ENCODE results near the gene WDR33.

Gene WDR33

DNA sequence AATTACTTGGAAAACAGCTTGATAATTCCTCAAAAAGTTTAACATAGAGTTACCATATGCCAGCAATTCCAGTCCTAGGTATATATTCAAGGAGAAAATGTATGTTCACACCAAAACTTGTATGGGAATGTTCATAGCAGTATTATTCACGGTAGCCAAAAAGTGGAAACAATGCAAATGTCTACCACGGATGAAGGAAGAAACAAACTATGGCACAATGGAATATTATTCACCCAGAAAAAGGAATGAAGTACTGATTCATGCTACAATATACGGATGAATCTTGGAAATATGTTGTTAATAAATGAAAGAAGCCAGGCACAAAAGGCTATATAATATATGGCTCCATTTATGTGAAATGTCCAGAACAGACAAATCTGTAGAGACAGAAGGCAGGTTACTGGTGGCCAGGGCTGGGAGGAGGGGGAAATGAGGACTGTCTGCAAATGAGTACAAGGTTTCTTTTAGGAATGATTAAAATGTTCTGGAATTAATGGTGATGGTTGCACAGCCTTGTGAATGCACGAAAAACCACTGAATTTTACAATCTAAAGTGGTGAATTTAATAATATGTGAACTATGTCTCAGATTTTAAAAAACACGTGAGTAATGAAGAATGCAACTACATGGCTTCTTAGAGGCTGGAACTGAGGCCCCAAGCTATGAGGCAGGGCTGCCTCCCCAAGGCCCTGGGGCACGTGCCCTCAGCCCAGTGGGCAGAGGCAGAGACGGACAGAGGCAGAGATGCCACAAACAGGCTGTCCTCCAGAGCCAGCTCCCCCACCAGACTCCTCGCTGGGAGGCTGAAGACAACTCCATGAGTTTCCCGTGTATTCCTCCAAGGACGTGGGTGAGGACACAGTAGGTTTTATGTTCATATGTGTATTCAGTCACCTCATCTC, 140.7 kb downstream of the WDR33 start:
- no peak for DNase-seq

DNA sequence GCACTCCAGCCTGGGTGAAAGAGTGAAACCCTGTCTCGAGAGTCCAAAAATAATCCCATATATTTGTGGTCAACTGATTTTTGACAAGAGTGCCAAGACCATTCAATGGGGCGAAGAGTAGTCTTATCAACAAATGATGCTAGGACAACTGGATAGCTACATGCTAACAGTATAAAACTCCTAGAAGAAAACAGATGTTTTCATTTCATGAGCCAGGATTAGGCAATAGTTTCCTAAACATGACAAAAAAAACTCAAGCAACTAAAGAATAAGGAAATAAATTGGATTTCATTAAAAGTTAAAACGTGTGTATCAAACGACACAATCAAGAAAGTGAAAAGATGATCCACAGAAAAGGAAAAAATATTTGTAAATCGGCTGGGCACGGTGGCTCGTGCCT, 141.9 kb downstream of the WDR33 start:
- no peak for DNase-seq

DNA sequence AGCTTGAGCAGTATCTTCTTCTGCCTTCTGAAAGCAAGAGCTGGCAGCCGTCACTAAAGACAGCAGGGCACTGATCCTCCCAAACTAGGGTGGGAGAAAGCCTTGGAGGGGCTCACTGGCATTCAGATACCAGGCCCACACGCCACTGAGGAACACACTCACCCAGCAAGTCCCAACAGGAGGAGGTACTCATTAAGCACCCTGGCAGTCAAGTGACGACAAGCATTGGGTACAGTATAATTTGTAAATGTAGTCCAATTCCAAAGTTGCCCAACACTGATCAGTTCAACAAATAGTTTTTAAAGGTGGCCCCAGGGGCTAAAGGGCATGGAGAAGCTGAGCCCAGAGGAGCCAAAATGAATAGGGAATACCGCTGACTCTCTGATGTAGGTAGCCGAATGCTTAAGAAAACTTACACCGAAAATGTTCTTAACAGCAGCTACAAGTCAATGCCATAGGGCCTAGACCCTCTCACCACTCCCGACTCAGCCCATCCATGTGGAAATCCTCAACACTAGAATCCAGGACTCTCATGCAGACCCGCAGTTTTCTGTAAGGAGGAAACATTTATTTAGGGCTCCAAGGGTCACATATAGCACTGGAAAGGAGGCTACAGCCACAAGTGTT, 145.6 kb downstream of the WDR33 start:
- DNase-seq: no peak

DNA sequence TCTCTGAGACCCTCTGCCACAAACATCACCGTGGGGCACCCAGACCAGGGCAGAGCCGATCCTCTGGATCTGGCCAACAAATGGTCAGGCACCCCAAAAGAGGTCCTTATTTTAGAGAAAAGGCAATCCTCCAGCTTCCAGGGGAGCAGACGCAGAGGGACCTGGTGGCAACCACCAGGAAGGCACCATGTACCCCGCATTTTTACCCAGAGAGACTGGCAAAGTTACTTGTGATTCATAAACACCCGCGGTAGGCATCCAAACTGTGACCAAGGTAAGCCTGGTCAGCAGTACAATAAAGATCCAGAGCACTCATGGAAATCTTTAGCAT, 146.1 kb downstream of the WDR33 start:
- no peak for DNase-seq

DNA sequence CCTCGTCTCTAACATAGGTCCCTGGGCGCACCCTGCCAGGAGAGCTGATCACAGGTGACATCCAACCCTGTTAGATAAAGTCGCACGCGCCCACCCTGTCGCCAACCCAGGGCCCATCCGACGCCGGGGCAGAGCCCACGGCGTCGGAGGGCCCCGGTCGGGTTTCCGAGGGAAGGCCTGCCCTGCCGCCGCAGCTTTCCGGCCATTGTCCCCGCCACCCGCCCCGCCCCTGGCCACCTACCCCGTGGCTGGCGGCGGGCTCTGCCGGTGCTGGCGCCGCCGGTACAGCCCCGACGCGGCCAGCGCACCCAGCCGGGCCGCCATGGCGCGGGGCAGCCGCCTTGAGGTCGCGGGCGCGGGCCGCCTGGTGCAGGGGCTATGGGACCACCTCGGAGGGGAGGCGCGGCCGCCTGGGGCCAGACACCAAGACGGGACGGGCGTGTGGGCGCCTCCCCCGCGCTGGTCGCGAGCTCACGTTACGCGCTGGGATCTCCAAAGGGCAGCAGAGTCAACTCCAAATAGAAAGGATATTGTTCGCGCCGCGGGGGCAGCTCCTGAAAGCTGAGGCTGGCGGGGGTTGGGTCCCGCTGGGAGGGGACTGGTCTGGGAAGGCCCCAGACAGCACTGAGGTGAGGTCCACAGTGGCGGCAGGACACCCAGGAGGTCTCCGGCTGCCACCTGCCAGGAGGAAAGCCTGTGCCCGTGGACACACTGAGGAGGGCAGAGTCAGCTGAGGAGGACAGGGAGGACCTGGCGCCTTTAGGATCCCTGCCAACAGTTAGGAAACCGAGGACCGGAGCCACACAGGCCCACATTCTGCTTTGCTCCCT, 146.7 kb downstream of the WDR33 start:
- no peak for DNase-seq

DNA sequence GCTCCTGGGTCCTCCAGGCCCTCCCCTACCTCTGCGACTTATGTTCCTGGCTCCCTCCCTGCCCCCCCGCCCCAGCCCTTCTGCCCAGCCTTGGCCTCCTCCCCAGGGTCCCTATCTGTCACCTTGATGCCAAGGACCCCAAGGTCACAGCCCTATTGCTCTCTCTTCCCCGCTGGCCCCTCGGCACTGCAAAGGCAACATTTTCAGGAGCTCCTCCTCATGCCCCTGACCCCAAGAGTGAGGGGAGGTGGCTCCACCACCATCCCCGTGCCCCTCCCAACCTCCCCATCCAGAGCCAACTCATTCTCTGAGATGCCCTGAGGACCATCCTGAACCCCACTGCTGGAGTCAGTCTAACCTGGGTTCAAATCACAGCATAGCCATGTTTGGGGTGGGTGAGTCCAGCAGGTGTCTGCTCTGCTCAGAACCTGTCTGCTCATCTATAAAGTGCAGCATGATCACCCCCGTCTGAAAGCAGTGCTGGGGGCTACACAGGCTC, 147.4 kb downstream of the WDR33 start:
- DNase-seq: no peak

DNA sequence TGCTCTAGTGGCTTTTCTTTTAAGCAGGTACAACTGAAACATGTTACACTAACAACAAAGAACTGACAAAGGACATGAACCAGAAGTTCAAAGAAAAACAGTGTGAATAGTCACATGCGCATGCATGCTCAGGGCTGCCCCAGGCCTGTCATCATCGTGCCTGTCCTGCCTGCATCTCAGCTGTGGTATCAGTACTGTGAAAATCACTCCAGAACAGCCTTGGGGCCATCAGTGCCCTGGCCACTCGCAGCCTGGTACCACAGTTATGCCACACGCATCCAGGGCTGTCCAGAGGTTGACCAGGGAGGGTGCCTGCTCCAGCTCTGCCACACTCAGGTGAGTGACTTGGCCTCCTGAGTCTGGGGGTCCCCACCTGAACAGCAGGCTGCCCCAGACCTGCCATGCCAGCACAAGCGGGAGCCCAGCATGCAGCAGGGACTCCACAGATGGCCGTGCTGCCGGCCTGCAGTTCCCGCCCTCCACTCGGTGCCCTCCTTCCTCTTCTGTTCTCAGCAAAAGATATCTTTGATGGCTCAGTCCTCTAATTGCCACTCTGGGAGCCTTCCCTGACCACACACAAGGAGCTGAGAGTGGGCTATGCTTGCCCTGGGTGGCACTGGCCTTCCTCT, 147.9 kb downstream of the WDR33 start:
- DNase-seq: no peak

DNA sequence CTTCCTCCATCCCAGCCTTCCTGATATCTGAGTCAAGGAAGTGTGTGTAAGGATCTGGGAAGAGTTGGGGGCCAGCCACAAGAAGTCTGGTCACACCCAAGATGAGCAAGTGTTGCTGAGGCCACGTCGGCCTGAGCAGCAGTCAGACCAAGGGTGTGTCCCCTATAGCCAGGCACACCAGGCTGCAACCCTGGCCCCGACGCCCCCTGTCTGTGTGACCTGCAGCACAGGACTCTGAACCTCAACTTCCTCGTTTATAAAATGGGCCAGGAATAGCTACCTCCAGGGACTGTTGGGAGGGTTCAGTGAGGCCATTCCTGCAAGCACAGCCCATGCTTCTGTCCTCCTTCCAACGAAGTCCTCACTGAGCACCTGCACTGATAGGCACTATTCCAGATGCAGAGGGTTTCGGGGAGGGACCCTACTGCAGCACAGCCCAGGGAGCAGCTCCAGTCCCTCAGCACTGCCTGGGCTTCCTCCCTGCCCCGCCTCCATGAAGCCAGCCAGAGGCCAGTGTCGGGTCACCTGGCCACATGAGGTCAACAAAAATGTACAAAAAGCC, 148.9 kb downstream of the WDR33 start:
- no peak for DNase-seq

DNA sequence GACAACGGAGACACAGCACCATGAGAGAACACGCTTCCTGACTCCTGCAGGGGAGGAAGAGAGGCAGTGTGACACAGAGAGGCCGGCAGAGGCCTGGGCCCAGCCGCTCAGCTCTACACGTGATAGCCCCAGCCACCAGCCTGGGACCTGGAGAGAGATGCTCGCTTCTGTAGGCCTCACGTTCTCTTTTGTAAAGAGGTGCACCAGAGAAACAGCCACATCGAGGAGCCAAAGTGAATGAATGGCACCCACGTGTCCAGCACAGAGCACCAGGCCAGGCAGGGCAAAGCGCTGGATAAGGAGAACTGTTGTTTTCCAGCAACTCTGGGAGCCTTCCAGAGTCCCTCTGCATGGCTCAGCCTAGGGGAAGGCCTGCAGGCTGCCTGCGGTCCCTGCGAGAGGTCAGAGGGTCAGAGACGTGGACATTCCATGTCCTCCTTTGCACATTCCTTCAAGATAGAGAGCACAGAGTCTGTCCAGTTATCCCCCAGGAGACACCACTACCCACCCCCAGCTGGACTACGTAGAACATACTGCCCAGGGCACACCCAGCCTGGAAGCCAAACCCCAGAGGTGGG, 149.8 kb downstream of the WDR33 start:
- DNase-seq: no peak

DNA sequence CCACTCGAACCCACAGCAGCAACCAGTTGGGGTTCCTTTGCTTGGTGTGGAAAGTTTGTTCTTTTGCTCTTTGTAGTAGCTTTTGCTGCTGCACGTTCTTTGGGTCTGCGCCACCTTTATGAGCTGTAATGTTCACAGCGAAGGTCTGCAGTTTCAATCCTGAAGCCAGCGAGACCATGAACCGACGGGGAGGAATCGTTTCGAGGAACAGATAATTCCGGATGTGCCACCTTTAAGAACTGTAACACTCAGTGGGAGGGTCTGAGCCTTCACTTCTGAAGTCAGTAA, 150.7 kb downstream of the WDR33 start:
- DNase-seq: no peak

DNA sequence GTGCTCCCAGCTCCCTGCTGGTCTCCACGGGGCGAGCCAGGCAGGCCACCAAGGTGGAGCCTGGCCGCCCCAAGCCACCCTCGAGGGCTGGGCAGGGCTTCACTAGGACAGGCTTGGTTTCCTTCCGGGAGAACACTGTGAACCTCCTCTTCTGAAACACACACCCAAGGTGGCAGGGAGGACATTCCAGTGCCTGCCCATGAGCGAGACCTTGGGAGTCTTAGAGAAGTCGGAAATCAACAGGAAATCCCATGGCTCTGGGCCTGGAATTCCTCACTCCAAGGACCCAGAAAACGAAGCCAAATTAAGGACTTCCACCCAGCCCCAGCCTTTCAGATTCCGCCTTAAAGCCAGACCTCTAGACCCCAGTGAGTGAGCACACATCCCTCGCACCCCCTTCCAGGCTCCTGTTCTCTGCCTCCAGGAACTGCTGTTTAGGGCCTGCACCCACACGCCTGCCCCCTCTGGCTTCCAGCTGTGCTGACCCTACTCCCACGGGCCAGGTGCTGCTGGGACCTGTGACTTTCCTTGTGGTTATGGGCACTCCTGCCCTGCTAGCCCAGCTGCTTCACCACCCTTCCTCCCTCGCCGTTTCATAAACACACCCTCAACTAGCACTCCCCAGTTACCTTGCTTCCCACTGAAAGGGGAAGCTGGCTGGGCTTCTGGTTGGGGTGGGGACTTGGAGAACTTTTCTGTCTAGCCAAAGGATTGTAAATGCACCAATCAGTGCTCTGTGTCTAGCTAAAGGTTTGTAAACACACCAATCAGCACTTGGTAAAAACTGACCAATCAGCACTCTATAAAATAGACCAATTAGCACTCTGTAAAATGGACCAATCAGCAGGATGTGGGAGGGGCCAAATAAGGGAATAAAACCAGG, 151.3 kb downstream of the WDR33 start:
- no peak for DNase-seq

DNA sequence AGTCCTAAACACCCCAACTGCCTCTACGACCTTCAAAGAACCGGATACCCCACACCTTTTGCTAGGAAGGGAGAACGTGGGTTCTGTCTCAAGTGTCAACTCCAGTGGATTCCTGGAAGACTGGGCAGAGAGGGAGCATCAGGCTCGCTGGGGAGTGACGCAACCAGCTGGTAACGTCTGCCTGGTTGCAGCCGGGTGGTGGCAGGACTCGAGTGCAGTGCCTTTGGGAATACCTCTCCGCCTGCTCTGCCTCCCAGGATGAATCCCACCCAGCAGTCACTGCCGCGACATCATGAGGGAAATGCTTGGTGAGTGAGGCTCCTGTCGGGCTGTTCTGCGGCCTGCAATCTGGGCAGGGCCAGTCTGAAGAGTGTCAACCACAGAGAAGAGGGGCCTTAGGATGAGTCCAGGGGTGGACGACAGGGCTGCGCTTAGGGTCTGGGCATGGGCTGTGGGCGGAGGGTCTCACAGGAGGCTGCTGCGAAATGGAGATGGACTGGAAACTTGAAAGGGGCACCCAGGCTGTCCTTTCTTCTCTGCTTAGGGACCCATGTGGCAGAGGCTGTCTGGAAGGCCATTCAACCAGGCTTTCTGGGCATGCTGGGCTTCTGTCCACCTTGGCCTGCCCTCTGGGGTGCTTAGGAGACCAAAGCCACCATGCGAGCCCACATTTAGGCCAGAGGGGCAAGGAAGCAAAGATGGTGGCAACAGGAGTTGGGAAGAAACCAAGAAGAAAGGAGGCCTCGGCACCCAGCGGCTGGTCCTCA, 152.1 kb downstream of the WDR33 start:
- DNase-seq: no peak

DNA sequence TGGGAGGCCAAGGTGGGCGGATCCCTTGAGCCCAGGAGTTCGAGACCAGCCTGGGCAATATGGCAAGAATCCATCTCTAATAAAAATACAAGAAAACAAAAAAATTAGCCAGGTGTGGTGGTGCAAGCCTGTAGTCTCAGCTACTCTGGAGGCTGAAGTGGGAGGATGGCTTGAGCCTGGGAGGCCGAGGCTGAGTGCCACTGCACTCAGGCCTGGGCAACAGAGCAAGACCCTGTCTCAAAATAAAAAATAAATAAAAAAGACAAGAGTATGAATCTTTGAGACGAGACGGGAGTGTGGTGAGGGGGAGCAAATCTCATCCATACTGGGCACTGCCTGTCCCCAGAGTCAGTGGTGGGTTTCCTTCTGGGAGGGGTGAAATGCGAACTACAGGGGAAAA, 152.8 kb downstream of the WDR33 start:
- DNase-seq: no peak

DNA sequence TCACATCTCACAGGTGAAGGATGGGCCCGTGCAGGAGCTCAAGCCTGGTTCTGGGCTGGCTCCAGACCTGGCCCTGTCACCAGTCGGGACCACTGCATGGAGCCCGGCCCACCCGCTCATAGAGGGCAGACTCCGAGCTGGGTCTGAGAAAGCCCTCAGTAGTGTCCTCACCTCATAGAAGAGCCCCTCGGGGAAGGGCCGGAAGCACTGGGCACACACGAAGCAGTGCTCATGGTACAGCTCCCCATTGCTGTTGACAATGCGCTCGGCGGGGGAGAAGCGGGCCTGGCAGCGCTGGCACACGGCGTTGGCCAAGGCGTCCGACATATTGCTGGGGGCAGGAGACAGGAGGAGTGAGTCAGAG, 153.8 kb downstream of the WDR33 start:
- DNase-seq: no peak

DNA sequence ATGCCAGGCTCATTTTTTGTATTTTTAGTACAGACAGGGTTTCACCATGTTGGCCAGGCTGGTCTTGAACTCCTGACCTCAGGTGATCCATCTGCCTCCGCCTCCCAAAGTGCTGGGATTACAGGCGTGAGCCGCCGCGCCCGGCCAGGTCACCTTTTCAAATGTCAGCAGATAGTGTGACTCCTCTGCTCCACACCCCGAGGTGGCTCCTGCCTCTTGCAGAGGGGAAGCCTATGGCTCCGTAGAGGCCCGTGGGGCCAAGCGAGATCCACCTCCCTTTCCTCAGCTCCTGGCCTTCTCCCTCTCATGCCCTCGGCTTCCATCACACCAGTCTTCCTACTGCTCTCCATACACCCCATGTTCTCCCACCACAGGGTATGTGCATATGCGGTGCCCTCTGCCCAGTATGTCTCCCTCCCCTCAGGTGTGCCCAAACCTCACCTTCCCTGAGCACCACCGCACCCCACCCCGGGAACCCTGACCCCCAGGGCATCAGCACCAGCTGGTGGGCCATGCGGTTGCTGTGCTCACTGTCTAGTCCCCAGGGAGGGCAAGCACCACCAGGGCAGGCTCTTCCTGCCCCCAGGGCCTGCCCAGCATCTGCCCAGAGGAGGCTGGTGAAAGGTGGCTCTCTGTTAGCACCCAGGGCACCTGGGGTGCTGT, 154.3 kb downstream of the WDR33 start:
- no peak for DNase-seq

DNA sequence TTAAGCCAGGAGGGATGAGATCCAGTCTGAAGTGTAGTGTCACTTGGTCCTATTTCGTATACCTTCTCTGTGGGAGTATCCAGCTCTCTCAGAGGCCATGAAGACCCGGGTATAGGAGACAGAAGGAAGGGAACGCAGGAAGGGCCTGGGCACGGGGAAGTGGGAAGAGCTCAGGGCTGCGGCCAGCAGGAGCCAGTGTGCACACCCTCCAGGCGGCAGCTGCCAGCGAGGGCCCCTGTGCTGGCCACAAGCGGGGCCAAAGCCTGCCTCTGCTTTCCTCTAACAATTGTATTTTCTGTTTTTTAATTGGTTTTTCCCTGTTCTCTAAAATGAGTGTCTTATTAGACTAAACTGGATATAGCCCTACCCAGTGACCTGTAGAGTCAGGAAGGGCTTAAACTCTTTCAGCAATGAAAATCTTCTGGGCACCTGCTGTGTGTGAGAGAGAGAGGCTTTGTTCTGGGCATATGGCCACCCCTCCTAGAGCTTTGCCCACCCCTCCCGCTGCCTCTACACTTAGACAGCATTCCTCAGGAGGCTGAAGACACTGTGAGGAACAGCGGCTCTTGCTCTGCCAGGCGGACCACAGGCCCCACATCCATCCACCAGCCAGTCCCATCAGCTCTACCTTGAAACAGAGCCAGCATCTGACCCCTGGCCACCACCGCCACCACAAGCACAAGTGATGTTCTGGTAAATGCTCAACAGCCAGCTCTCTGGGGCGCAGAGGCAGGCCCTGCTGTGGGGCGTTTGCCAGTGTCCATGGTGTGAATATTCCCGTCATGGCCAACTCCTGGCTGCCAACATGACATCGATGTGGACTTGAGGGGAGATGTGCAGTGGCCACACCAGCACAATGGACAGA, 155.5 kb downstream of the WDR33 start:
- no peak for DNase-seq

DNA sequence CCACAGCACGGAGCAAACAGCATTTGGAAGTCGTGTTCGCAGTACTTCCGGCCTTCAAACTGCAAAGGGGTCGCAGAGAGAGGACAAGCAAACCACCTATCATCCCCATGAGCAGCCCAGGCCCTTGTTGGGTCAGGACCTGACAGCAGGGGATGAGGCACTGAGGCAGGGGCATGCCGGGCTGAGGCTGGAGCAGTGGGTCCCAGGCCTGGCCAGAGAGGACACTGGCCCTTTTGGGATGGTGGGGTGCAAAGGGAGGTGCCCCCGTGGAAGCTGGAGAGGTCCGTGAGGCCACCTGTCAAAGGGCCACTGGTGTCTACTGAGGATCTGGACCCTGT, 156.2 kb downstream of the WDR33 start:
- DNase-seq: no peak

DNA sequence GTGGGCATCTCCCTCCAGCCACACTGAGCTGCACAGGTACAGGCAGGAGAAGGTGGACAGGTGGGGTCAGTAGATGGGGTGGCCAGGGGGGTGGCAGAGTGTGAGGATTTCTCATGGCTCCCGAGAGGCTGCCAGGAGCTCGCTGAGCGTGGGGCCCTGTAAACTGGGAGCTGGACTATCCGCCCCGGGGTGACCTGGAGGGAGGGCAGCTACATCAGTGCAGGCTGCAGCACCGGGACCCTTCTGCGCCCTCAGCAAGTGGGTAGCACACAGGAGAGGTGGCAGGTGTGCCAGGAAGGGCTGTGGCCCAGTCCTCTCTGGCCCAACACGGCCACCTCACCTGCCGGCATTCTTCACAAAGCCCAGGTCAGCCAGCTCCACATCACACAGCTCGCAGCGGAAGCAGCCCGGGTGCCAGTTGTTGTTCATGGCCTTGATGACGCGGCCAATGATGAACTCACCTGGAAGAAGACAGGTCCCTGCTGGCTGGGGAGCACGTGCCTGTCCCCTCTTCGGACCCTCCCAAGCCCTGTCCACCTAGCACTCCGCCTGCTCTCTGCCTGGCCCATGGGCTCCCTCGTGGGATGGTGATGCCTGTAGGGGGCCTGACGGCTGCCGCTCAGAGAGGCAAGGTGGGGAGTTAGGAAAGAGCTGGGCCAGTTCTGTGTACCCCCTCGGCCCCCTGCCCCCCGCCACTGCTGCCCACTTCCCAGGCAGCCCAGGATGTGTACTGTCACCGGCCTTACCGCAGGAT, 156.7 kb downstream of the WDR33 start:
- no peak for DNase-seq
